Activated CD8-positive, alpha-beta memory T cell treated with anti-CD3 and anti-CD28 coated beads, Interleukin-2, amount 10 ng/mL, durations not matched to agents 7 days and 5 days (primary cell): ENCODE data around the gene TOM1. TPM values are rescaled to one million over a fixed set of nuclear protein-coding genes. Genes with fewer than 3 reads are reported as not detected.
A peak's percentile ranks its signal among the peaks of the same experiment; 100 is the strongest.

Experiments used
- ATAC-seq: fragments of 150-1000 bp; cut with Tn5 transposase; one replicate; pipeline ENCODE4 v1.10.0; 2021; ENCODE audit warnings: moderate library complexity
- CTCF ChIA-PET: fragments of 350-600 bp; sonication (Branson Sonifier 250); formaldehyde crosslinking; loops from one replicate; lab custom pipeline; 2021; ENCODE audit warnings: antibody characterized with exemption; lab: Charles Lee
- DNase-seq: peaks from one replicate; pipeline ENCODE4 v3.0.0-alpha.2; 2020
- H3K27ac Mint-ChIP-seq: one replicate; pipeline ENCODE4 v1.8.0; 2021; ENCODE audit warnings: mild to moderate bottlenecking, mixed read lengths
- H3K27me3 Mint-ChIP-seq: one replicate; pipeline ENCODE4 v1.8.0; 2021; ENCODE audit warnings: mixed read lengths
- H3K36me3 Mint-ChIP-seq: one replicate; pipeline ENCODE4 v1.8.0; 2021; ENCODE audit warnings: mild to moderate bottlenecking, mixed read lengths
- H3K4me1 Mint-ChIP-seq: one replicate; pipeline ENCODE4 v1.8.0; 2021; ENCODE audit warnings: mixed read lengths
- H3K4me3 Mint-ChIP-seq: one replicate; pipeline ENCODE4 v1.8.0; 2021; ENCODE audit warnings: mild to moderate bottlenecking, moderate library complexity, mixed read lengths
- H3K9me3 Mint-ChIP-seq: one replicate; pipeline ENCODE4 v1.8.0; 2022; ENCODE audit warnings: low read depth, mixed read lengths
- total RNA-seq, 2 experiments: library from RNA; stranded (reverse); gene quantifications; one replicate each; pipeline ENCODE4 v1.2.3, GENCODE V29; 2021

TOM1 gene
- total RNA-seq, 2 experiments from 2014 or later, result 16.1 to 20.5 TPM

DNA sequence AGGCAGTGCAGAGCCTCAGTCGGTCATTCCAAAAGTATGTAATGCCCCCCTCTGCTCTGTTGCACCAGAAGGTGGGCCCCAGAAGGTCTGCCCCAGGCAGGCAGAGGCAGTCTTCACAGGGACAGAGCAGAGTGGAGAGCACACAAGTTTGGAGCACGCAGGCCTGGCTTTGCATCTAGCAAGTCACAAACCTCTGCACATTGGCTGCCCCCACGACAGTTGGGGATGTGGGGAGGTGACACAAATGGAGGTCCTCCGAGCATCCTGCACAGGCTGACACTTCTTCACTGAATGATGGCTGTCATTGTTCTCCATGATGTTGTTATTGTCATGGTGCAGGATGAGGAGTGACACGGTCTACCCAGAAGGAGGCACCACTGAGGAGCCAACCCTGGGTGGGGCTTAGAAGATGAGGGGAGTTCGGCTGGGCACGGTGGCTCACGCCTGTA, 11.9 kb downstream of the TOM1 start:
- H3K27ac Mint-ChIP-seq, result no peak overlapping the region
- no peak overlapping the region for H3K4me3 Mint-ChIP-seq
- CTCF ChIA-PET, result interaction anchor here (1.1 kb wide), 1 partner anchor 12 kb away, joined by 4 read pairs; the partner anchor contains the start of gene TOM1

GRCh38 chr22:35312198-35313059, 12.7 kb downstream of the TOM1 start:
- Mint-ChIP-seq H3K36me3 (no peaks in the 10 kb centered on the region), H3K4me3 (no peak overlapping the region), H3K4me1 (peaks cover 59% of the 10 kb centered on the region), H3K27me3 (no peaks in the 10 kb centered on the region), H3K27ac (no peak overlapping the region), H3K9me3 (no peaks in the 10 kb centered on the region)
- no peak for DNase-seq
- ATAC-seq, result no peak
- CTCF ChIA-PET, result no interaction called here

More for the DNA sequence above, 11.9 kb downstream of the TOM1 start:
- no peaks in the 10 kb centered on the region for H3K27me3 Mint-ChIP-seq
- H3K4me1 Mint-ChIP-seq, result peaks cover 68% of the 10 kb centered on the region
- H3K9me3 Mint-ChIP-seq, result no peaks in the 10 kb centered on the region
- no peak for ATAC-seq
- DNase-seq, result no peak
- H3K36me3 Mint-ChIP-seq, result no peaks in the 10 kb centered on the region

DNA sequence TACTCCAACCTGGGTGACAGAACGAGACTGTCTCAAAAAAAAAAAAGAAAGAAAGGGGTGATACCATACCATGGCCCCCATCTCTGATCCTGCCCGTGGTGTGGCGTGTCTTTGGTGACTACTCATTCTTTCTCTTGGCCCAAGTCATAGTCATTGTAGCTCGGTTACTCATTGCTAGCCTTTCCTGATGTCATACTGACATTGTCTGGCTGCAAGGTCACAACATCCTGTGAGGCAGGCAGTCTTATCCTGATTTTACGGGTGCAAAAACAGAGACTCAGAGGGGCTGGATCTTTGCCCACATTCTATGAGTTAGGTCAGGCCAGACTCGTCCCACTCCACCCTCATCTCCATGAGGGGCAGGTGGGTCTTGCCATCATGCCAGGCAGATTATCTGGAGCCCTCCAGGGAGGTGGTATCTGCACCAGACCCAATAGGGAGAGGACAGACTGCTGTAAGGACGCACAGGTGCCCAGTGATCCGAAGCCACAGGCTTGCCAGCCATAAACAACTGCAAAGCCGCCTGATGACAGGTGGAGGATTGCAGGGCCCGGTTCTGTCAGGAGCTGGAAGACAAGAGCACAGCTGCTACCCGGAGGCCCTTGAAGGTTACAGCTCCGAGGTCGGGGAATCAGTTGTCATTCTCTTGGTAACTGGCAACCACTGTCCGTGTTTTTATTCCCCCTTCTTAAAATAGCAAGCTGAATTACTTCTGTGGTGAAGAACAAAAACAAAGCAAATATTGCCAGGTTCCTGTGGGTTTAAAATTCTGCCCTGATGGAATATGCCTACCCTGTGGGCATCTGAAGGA, 13.8 kb downstream of the TOM1 start:
- CTCF ChIA-PET, result no interaction called here
- Mint-ChIP-seq H3K9me3 (no peaks in the 10 kb centered on the region), H3K4me3 (no peak overlapping the region), H3K27me3 (no peaks in the 10 kb centered on the region), H3K4me1 (peaks cover 51% of the 10 kb centered on the region), H3K36me3 (no peaks in the 10 kb centered on the region), H3K27ac (no peak overlapping the region)
- ATAC-seq, result peak; percentile 64
- DNase-seq, result peak; percentile 65

DNA sequence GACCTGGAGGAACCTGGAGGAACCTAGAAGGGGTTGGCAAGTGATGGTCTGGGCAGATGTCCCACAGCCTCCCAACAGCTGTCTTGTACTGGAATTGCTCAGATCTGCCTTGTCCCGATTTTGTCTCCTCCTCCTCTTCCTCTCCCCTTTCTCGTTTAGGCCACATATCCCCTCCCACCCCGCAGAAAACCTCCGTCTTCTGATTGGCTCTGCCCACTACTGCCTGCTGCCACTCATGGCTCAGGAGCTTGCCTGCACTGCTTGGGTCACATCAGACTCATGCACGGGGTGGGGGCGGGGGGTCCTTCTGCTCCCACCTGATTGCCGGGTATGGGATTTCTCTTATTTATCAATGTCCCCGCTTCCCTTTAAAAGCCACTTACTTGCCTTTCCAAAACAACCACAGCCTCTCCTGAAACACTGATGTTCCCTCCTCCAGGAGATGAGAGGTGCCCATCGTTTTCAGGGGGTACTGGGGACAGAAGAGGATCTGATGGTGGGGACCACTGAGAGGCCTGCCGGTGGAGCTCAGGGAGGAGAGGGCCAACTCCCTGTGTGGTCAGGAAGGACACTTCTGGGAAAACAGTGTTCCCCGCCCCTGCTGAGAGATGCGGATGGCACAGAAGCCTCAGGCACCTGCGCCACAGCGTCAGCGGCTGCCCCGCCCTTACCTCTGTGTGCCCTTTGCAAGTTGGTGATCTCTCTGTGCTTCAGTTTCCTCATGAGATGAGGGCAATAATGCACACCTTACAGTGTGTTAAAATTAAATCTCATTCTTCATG, 14.7 kb downstream of the TOM1 start:
- CTCF ChIA-PET, result no interaction called here

GRCh38 chr22:35315141-35315854, 15.6 kb downstream of the TOM1 start:
- H3K27ac Mint-ChIP-seq, result no peak overlapping the region
- ATAC-seq, result no peak

More for the DNA sequence above, 14.7 kb downstream of the TOM1 start:
- Mint-ChIP-seq H3K27me3 (no peaks in the 10 kb centered on the region), H3K27ac (no peak overlapping the region), H3K9me3 (no peaks in the 10 kb centered on the region), H3K4me1 (peaks cover 43% of the 10 kb centered on the region), H3K36me3 (no peaks in the 10 kb centered on the region), H3K4me3 (no peak overlapping the region)
- DNase-seq (no peak), ATAC-seq (no peak)

GRCh38 chr22:35315855-35316745, 16.4 kb downstream of the TOM1 start:
- H3K27ac Mint-ChIP-seq, result no peak overlapping the region
- DNase-seq (no peak), ATAC-seq (no peak)
- H3K4me3 Mint-ChIP-seq, result no peak overlapping the region
- H3K9me3 Mint-ChIP-seq, result no peaks in the 10 kb centered on the region
- H3K36me3 Mint-ChIP-seq, result no peaks in the 10 kb centered on the region
- H3K27me3 Mint-ChIP-seq, result no peaks in the 10 kb centered on the region
- CTCF ChIA-PET, result no interaction called here
- peaks cover 27% of the 10 kb centered on the region for H3K4me1 Mint-ChIP-seq

More at GRCh38 chr22:35315141-35315854, 15.6 kb downstream of the TOM1 start:
- Mint-ChIP-seq H3K4me1 (peaks cover 35% of the 10 kb centered on the region), H3K27me3 (no peaks in the 10 kb centered on the region), H3K36me3 (no peaks in the 10 kb centered on the region), H3K4me3 (no peak overlapping the region), H3K9me3 (no peaks in the 10 kb centered on the region)
- no peak for DNase-seq
- CTCF ChIA-PET, result no interaction called here

GRCh38 chr22:35316751-35317150, 17.1 kb downstream of the TOM1 start:
- Mint-ChIP-seq H3K27me3 (no peaks in the 10 kb centered on the region), H3K4me1 (peaks cover 21% of the 10 kb centered on the region), H3K27ac (no peak overlapping the region), H3K9me3 (no peaks in the 10 kb centered on the region), H3K36me3 (no peaks in the 10 kb centered on the region), H3K4me3 (no peak overlapping the region)
- ATAC-seq (no peak), DNase-seq (no peak)
- CTCF ChIA-PET, result no interaction called here

- Mint-ChIP-seq H3K4me1 (peaks cover 15% of the 10 kb centered on the region), H3K27ac (no peak overlapping the region), H3K36me3 (no peaks in the 10 kb centered on the region), H3K4me3 (no peak overlapping the region), H3K27me3 (no peaks in the 10 kb centered on the region), H3K9me3 (no peaks in the 10 kb centered on the region)
- DNase-seq (no peak), ATAC-seq (no peak)
- CTCF ChIA-PET, result no interaction called here
These were observed 18.1 kb downstream of the TOM1 start for GRCh38 chr22:35317680-35318290.

DNA sequence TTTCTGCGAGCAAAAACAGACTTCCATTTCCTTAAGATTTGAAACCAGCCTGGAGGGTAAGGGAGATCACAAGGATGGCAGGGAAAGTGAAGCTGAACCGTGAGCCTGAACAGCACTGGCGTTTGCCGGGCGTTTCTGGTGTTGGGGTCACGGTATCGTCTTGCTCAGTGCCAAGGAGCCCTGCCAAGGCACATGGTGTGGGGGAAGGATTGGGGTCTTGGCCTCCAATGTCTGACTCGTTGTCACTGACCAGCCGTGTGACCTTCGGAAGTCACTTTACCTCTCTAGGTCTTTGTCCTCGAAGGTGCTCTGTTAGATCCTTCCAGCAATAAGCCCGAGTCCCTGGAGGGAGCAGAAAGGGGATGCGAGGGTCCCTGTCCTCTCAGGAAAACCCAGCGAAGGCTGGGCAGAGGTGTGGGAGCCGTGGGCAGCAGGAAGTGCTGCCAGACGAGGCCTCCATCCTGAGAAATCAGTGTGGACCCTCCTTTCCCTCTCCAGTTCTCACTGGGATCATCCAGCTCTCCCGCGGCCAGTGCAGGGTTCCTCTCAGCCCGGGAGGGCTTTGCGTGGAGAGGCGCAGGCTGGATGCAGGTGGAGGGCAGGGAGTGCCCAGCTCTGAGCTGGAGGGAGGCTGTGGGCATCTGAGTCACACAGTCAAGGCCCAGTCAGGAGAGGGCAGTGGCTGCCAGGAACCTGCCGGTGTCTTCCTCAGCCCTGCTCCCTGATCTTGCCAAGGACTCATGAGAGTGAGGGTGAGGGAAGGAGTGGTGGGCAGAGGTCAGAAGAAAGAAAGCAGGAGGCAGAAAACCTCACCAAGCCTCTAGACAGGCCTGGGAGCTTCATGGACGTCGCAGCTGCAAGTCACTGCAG, 18.9 kb downstream of the TOM1 start:
- H3K9me3 Mint-ChIP-seq, result no peaks in the 10 kb centered on the region
- CTCF ChIA-PET, result no interaction called here
- no peak for ATAC-seq
- no peaks in the 10 kb centered on the region for H3K36me3 Mint-ChIP-seq
- peaks cover 8% of the 10 kb centered on the region for H3K4me1 Mint-ChIP-seq
- H3K27ac Mint-ChIP-seq, result no peak overlapping the region
- H3K27me3 Mint-ChIP-seq, result no peaks in the 10 kb centered on the region
- DNase-seq, result no peak
- H3K4me3 Mint-ChIP-seq, result no peak overlapping the region

DNA sequence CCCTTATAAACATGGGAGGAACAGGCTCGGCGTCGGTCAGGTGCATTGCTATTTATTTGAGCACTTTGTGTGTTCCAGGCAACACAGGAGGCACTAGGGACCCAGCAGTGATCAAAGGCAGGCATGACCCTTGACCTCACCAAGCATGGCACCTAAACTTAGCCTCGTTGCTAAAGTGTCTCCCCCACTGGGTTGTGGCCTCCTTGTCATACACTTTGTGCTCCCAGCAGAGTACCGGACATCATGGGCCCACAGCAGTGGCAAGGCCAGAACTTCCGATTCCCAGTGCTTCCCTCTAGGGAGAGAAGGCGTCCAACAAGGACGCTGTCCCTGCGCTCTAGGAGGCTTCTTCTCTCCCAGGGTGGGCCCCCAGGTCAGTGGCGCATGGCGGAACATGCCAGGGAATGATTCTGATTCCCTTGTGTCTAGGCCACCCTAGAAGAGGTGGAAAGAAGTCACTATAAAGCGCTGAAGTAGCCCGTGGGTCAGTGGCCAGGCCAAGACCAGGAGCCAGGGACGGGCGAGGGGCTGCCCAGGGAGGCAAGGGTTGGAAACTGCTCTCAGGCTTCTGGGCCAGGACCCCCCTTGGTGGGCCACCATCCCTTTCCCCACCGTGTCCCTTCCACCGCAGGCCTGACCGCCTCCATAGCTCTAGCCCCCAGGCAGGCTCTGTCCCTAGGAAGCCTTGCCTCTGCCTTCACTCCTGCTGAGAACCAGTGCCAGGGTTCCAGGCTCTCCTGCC, 19.7 kb downstream of the TOM1 start:
- Mint-ChIP-seq H3K9me3 (no peaks in the 10 kb centered on the region), H3K4me3 (no peak overlapping the region), H3K27ac (no peak overlapping the region), H3K4me1 (no peaks in the 10 kb centered on the region), H3K36me3 (no peaks in the 10 kb centered on the region), H3K27me3 (no peaks in the 10 kb centered on the region)
- DNase-seq (no peak), ATAC-seq (no peak)
- CTCF ChIA-PET, result no interaction called here
